ENCODE measurements around the gene HSF5. TPM values are rescaled to one million over a fixed set of nuclear protein-coding genes. Genes with fewer than 3 reads are reported as not detected.

HSF5 gene
- polyA plus RNA-seq, 3 donors, result 0.07 TPM; not detected in 2

DNA sequence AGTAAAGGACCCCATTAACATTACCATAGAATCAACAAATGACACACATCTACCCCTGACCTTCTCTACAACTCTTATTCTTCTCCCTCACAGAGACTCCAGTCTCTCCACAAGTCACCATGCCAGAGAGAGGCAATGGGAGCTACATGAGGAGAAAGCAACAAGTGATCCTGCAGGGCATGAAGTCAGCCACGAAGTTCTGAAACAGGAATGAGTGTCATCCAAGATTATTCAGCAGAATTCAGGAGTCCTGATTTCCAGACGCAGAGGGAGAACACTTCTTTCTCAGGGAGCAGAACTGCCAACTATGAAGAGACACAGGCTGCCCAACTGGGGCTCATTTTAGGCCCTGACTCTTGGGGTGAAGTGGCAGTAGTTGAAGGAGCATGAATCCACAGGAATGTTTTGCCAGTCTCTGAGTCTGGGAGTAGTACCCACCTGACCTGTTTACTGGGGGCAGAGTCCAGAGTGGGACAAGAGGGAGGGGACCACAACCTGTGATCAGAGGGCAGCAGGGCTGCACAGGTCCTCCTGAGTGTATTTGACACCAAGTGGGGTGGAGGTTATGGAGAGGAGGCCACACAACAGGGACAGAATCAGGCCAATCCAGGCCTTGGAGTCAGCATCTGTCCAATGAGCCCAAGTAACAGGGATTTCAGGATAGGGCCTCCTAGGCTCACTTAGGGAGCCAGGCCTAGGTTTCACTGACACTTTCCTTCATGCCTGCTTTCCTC, 28.6 kb upstream of the HSF5 start:
- TF ChIP-seq, protein P1, sequence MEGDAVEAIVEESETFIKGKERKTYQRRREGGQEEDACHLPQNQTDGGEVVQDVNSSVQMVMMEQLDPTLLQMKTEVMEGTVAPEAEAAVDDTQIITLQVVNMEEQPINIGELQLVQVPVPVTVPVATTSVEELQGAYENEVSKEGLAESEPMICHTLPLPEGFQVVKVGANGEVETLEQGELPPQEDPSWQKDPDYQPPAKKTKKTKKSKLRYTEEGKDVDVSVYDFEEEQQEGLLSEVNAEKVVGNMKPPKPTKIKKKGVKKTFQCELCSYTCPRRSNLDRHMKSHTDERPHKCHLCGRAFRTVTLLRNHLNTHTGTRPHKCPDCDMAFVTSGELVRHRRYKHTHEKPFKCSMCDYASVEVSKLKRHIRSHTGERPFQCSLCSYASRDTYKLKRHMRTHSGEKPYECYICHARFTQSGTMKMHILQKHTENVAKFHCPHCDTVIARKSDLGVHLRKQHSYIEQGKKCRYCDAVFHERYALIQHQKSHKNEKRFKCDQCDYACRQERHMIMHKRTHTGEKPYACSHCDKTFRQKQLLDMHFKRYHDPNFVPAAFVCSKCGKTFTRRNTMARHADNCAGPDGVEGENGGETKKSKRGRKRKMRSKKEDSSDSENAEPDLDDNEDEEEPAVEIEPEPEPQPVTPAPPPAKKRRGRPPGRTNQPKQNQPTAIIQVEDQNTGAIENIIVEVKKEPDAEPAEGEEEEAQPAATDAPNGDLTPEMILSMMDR (IDR thresholded peaks at IDR 0.05), result no peak
- no peaks in the 10 kb centered on the region for H3K9me3 Mint-ChIP-seq
- H3K4me2 ChIP-seq (replicated peaks; ENCODE audit: extremely low read depth, low read length, poor library complexity, severe bottlenecking), result peak overlapping the region; percentile 98
- H3K4me3 ChIP-seq (replicated peaks in 1 of 3; ENCODE audit: low read depth in 2 of 3, low read length in 3 of 3), result peak overlapping the region; percentile 70 to 100 (median 71)
- H3K27ac Mint-ChIP-seq, result peak overlapping the region; percentile 95 to 99 (median 96)
- H2AFZ ChIP-seq (ENCODE audit: insufficient read depth, low read depth, low read length, poor library complexity, severe bottlenecking), result peak overlapping the region; percentile 83
- intact Hi-C loops (cut with micrococcal nuclease), result loop anchor here (5.0 to 10.0 kb wide), 4 partner anchors 60 to 510 kb away; partner anchors contain the start of gene SRSF1 (in 1 of the 2)
- peaks cover 17% of the 10 kb centered on the region for H4K20me1 ChIP-seq (ENCODE audit: insufficient read depth, low read length)
- no peaks in the 10 kb centered on the region for H3K9me3 ChIP-seq (replicated peaks in 1 of 2; ENCODE audit: control insufficient read depth in 1 of 2, insufficient read depth in 1 of 2, low read length in 2 of 2)
- 56% methylated on average over 2 of the region's 2 CpGs for WGBS (ENCODE audit: insufficient coverage)
- peaks cover 9 to 18% of the 10 kb centered on the region in 2 donors for H3K36me3 ChIP-seq (replicated peaks in 1 of 2; ENCODE audit: control insufficient read depth in 1 of 2, insufficient read depth in 2 of 2, low read length in 2 of 2)
- H3K4me1 ChIP-seq (ENCODE audit: control insufficient read depth in 1 of 2, insufficient read depth in 2 of 2, low read length in 2 of 2), result peaks cover 37 to 53% of the 10 kb centered on the region in 2 donors
- H3K4me1 Mint-ChIP-seq, result peaks cover 48% of the 10 kb centered on the region
- H3K9ac ChIP-seq (ENCODE audit: insufficient read depth, low read length, poor library complexity, severe bottlenecking), result peak overlapping the region; percentile 89
- peaks cover 0 to 5% (median 4%) of the 10 kb centered on the region in 3 donors for H3K27me3 Mint-ChIP-seq (ENCODE audit: low read depth in 3 of 3)
- H3K79me2 ChIP-seq (ENCODE audit: insufficient read depth, low read length), result peaks cover 31% of the 10 kb centered on the region
- no peaks in the 10 kb centered on the region for H3K27me3 ChIP-seq (ENCODE audit: control insufficient read depth in 2 of 2, insufficient read depth in 2 of 2, low read length in 2 of 2)
- peaks cover 19 to 20% of the 10 kb centered on the region in 2 donors for H3K36me3 Mint-ChIP-seq
- peak in 1 of 3 donors; percentile 14 for DNase-seq
- peak overlapping the region; percentile 90 to 96 for H3K4me3 Mint-ChIP-seq
- peak overlapping the region; percentile 88 to 96 for H3K27ac ChIP-seq (ENCODE audit: low read depth in 1 of 2, low read length in 2 of 2)

DNA sequence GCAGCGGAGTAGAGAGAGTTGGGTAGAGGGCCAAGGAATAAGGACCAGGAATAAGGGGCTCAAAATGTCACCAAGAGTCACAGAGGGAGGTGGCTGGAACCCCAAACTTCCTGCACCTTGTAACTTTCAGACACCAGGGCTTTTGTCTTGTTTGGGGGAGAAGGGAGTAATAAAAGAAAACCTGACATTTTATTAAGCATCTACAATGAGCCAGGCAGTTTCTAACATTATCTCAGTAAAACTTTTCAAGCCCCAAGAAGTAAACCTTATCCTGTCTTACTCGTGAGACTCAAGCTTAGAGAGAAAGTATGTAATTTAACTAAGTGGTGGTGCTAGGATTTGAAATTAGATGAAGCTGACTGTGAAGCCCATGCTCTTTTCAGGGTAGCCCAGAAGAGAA, 27.1 kb upstream of the HSF5 start:
- H3K4me3 Mint-ChIP-seq, result peak overlapping the region in 1 of 2 donors; percentile 73
- peaks cover 25 to 33% of the 10 kb centered on the region in 2 donors for H3K36me3 ChIP-seq (replicated peaks in 1 of 2; ENCODE audit: control insufficient read depth in 1 of 2, insufficient read depth in 2 of 2, low read length in 2 of 2)
- WGBS (ENCODE audit: insufficient coverage), result 80% methylated on average over 1 of the region's 2 CpGs
- H3K27me3 ChIP-seq (ENCODE audit: control insufficient read depth in 2 of 2, insufficient read depth in 2 of 2, low read length in 2 of 2), result no peaks in the 10 kb centered on the region
- peak overlapping the region; percentile 93 for H3K4me2 ChIP-seq (replicated peaks; ENCODE audit: extremely low read depth, low read length, poor library complexity, severe bottlenecking)
- H3K9me3 ChIP-seq (replicated peaks in 1 of 2; ENCODE audit: control insufficient read depth in 1 of 2, insufficient read depth in 1 of 2, low read length in 2 of 2), result no peaks in the 10 kb centered on the region
- peak overlapping the region in 6 of 7 donors; percentile 4 to 81 (median 34) for H3K27ac Mint-ChIP-seq
- peaks cover 46% of the 10 kb centered on the region for H3K4me1 Mint-ChIP-seq
- H3K36me3 Mint-ChIP-seq, result peaks cover 34 to 36% of the 10 kb centered on the region in 2 donors
- no peaks in the 10 kb centered on the region for H3K9me3 Mint-ChIP-seq
- peaks cover 0 to 4% (median 2%) of the 10 kb centered on the region in 3 donors for H3K27me3 Mint-ChIP-seq (ENCODE audit: low read depth in 3 of 3)
- no peak overlapping the region for H2AFZ ChIP-seq (ENCODE audit: insufficient read depth, low read depth, low read length, poor library complexity, severe bottlenecking)
- DNase-seq, result no peak
- H3K4me3 ChIP-seq (replicated peaks in 1 of 3; ENCODE audit: low read depth in 2 of 3, low read length in 3 of 3), result no peak overlapping the region
- H3K79me2 ChIP-seq (ENCODE audit: insufficient read depth, low read length), result peaks cover 31% of the 10 kb centered on the region
- peaks cover 17% of the 10 kb centered on the region for H4K20me1 ChIP-seq (ENCODE audit: insufficient read depth, low read length)
- H3K9ac ChIP-seq (ENCODE audit: insufficient read depth, low read length, poor library complexity, severe bottlenecking), result no peak overlapping the region
- TF ChIP-seq, protein P1 (IDR thresholded peaks at IDR 0.05), result no peak
- H3K4me1 ChIP-seq (ENCODE audit: control insufficient read depth in 1 of 2, insufficient read depth in 2 of 2, low read length in 2 of 2), result peaks cover 37 to 52% of the 10 kb centered on the region in 2 donors
- no peak overlapping the region for H3K27ac ChIP-seq (ENCODE audit: low read depth in 1 of 2, low read length in 2 of 2)
- intact Hi-C loops (cut with micrococcal nuclease), result loop anchor here (5.0 to 10.0 kb wide), 4 partner anchors 62 to 508 kb away; partner anchors contain the start of gene SRSF1 (in 1 of the 2)

All from CD14-positive monocyte (primary cell).